A549 (cell line): ENCODE data around the gene TOP3B.

Experiments
- EP300 ChIP-seq, 2 experiments: fragments of >200 bp; sonication (Bioruptor Twin); formaldehyde crosslinking; IDR thresholded peaks; 2 replicates in 1 of 2; 3 replicates in 1 of 2; pipeline ENCODE4 v1.6.1; 2016 to 2017
- MAFK ChIP-seq: fragments of 450-650 bp; IDR thresholded peaks from 2 replicates; pipeline ENCODE4 v1.6.1; 2014; ENCODE audit not compliant: partially characterized antibody
- POLR2A ChIP-seq: IDR thresholded peaks from 2 replicates; pipeline ENCODE4 v1.6.1; 2012; ENCODE audit warnings: mild to moderate bottlenecking, low read length
- RFX5 ChIP-seq: fragments of 450-650 bp; IDR thresholded peaks from 2 replicates; pipeline ENCODE4 v1.7.1; 2014; ENCODE audit warnings: antibody characterized with exemption, mild to moderate bottlenecking, moderate library complexity
- SMC3 ChIP-seq: fragments of >200 bp; sonication (Bioruptor Twin); formaldehyde crosslinking; IDR thresholded peaks from 3 replicates; pipeline ENCODE4 v1.6.1; 2018; ENCODE audit warnings: inconsistent platforms
- TF ChIP-seq, protein P1 (sequence below): fragments of >200 bp; sonication (Bioruptor Twin); formaldehyde crosslinking; IDR thresholded peaks from 3 replicates; pipeline ENCODE4 v1.5.1; 2016

DNA sequence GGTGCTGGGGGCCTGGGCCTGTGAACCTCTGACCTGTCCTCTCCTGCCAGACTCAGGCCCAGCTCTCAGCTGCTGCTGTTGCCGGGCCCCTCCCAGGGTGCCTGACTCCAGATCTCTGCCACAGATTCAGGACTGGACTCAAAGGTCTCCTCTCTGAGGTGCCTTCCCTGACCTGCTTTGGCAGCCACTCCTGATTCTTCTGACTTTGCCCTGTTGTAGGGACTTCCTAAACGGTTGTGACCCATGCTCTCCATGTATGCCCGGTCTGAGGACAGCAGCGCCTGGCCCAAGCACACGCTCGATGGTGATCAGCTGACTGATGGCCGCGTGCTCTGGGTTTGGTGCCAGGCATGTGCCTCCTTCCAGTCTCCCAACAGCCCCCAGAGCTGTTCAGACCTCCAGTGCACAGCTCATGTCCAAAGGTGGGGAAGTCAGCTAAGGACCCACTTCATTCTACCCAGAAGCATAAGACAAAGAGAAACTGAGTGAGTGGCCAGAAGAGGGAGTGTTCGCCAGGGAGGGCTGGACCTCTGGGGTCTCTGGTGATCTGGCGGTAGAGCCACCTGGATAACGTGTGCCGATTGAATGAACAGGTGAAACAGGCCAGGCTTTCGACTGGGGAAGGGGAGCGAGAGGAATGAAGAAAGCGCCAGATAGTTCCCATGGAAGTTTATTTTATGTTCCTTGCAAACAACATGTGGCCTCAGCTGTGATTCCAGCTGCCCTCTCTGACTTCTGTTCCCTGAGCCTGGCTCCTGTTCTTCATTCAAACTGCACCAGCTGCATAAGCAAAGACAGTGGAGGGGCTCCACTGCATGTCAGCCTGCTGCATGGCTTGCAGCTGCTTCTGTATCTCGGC is 8.1 kb upstream of the TOP3B start:
- TF ChIP-seq MAFK: no peak
- TF ChIP-seq SMC3: no peak
- TF ChIP-seq, protein P1, sequence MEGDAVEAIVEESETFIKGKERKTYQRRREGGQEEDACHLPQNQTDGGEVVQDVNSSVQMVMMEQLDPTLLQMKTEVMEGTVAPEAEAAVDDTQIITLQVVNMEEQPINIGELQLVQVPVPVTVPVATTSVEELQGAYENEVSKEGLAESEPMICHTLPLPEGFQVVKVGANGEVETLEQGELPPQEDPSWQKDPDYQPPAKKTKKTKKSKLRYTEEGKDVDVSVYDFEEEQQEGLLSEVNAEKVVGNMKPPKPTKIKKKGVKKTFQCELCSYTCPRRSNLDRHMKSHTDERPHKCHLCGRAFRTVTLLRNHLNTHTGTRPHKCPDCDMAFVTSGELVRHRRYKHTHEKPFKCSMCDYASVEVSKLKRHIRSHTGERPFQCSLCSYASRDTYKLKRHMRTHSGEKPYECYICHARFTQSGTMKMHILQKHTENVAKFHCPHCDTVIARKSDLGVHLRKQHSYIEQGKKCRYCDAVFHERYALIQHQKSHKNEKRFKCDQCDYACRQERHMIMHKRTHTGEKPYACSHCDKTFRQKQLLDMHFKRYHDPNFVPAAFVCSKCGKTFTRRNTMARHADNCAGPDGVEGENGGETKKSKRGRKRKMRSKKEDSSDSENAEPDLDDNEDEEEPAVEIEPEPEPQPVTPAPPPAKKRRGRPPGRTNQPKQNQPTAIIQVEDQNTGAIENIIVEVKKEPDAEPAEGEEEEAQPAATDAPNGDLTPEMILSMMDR: no peak
- no peak for TF ChIP-seq POLR2A
- no peak for TF ChIP-seq EP300 (IDR thresholded peaks at IDR 0.05)
- no peak for TF ChIP-seq RFX5
